RKO (cell line): ENCODE measurements around the gene MVB12B.
A peak's percentile ranks its signal among the peaks of the same experiment; 100 is the strongest.

Experiments used
- DNase-seq: peaks from one replicate; pipeline ENCODE4 v3.0.0-alpha.2; 2016; ENCODE audit warnings: low spot score

The MVB12B gene

DNA sequence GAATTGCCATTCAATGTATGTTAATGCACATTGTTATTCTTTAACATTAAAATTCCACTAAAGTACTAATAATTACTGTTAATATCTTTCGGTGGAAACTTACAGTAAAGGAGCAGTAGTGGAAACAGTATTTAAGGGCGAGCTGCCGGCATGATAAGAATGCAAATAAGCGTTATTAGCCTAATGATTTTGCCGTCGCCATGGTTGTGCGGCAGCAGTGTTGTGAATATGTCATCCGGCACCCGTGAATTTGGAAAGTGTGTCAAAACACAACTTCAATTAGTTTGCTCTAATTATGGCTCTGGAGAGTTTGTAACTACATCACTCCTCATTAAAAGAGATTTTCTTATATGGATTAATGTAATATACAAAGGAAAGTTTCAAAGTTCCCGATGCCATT, 81.4 kb downstream of the MVB12B start:
- DNase-seq: no peak

DNA sequence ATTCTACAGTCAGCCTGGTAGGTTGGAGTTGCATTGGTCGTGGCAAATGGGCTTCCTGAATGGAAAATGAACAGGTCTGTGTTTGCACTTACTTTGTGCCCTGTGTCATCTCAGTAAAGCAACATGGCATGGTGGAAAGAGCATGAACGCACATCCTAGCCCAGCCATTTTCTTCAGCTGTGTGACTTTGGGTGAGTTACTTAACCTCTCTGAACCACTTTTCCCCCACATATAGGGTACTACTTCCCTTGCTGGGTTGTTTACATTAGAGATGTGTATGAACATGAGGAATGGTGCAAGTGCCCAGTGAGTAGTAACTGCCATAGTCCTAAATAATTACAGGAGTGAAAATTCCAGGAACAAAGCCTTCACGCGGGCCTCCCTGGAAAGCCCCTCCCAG, 83.6 kb downstream of the MVB12B start:
- no peak for DNase-seq

DNA sequence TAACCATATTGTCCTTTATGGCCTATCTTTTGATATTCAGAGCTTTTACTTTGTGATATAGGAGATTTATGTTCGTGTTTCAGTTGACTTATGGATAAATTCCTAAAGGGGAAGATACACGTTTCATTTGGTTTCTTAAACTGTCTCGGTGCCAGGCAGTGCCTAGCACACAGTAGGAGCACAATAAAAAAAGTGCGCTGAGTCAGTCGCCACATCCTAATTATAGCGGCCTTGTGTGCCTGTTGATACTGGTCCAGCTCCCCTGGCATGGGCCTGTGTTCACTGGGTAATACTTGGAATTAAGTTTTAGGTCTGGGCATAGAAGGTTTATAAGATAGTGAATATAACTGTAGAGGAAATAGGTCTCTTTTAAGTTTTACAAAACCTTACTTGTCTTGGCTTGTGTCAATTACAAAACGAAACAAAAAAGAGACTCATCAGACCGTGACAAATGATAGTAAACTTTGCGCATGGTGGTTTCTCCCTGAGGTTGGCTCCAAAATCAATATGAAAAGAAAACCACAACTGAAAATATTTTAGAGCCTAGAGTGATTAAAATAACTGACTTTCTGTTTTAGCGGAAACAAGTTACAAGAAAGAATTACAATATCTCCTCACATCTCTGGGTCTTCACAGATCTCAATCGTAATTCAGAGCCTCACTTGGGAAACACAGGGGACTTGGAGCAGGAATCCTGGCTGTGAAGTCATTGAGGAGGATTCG, 84.8 kb downstream of the MVB12B start:
- no peak for DNase-seq

DNA sequence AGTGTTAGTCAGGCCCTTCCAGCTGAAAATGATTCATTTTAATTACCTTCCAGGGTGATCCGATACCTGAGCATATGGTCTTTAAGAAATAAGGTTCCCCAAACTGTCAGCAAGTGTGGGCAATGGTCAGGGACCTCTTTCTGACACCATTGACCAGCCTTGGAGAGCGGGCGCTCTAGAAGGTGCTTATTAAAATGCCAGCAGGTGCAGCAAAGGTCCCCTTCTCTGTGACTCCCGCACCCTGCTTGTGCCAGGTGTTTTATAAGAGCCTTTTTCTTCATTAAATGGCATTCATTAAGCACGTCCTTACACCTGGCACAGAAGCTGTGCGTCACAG, 85.3 kb downstream of the MVB12B start:
- no peak for DNase-seq

DNA sequence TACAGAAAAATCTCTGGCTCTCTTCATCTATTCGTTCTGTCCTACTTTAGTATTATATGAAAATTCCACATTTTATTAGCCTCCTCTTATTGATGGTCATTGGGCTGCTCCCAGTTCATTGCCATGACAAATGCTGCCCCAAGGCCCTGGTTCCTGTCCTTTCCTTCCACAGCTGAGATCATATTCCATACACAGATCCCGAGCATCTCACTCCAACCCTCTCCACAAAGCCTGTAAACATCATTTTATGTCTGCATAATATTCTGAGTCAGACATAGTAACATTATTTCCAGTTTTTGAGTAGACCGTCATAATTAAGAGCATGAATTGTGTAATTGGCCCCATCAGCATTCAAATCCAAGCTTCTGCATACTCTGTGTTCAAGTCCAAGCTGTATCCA, 86.3 kb downstream of the MVB12B start:
- no peak for DNase-seq

DNA sequence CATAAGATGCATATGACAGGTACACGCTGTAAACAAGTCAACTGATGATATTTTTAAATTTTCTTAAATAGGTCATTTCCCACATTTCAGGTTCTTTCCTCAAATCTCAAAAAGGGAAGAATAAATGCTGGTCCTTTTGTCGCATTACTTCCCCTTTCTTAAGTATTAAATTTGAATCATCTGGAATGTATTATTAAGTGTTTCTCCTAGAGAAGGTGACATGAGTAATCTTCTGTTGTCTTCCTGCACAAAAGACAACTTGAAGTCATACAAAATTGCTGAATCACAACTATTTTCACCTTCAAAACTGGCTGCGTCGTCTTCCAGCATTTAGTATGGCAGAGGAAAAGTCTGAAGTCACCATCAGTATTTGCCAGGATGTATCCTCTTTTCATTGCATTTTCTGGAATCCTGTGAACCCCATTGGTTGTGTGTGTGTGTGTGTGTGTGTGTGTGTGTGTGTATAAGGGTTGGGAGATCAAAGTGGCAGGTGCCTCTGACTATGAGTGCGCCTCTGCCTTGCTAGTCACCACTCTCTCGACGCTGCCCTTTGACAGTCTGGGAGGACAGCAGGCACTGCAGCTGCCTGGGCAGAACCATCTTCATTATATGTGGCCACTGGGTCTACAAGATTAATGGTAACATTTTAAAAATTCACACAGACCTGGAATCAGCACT, 86.9 kb downstream of the MVB12B start:
- DNase-seq: no peak

DNA sequence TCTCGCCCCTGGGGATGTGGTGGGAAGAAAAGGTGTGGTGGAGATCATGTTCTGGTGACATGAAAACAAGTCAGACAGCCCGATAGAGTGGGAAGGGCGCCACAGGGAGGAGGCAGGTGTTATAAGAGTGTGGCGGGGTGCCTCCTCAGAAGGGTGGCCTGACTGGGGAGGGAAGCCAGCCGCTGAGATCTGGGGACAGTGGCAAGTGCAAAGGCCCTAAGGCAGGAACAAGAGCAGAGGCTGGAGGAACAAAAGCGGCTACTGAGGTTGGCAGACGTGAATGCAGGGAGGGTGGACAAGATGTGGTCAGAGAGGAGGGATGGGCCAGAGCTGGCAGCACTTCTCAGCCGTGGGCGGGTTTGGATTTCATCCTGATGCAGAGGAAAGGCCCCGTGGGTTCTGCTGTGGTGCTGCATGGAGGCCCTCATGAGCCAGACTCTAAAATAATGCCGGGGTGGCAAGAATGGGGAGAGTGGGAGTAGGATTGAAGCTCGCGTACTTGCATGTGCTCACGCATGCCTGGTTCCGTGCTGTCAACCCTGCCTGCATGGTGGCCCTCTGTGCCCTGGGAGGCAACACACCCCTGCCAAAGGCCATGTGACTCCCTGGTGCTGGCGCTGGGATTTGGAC, 89.2 kb downstream of the MVB12B start:
- no peak for DNase-seq

DNA sequence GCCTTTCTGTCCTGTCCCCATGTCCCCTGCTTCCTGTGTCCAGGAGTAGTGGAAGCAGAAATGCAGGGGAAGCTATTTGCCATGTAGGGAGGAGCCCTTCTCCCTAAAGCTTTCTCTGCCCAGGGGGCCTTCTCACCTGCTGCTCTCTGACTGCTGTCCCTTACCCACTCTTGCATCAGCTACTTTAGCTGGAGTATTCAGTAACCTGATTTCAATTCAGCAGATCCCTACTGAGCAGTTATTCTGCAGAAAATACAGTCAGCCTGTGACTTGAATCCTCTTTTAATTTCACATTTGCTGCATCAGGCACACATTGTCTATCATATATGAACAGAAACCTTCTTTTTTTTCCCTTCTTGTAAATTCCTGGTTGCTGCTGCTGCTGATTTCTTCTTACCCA, 90.4 kb downstream of the MVB12B start:
- DNase-seq: no peak

DNA sequence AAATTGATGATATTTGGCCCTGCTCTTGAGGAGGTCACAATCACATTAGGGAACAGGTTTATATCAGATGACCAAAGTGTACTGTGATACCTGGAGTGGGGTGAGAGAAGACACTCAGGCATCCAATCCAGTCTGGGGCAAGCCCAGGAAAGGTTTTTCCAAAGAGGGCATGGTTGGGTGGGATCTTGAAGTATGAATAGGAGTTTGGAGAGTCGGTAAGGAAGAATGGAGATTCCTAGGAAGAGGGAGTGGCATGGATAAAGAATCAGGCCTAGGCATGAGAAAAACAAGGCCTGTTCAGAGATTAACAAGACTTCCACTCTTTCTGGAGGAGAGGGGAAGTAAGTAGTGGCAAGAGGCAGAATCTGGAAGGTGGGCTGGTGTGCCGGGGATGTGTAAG, 91.1 kb downstream of the MVB12B start:
- no peak for DNase-seq

DNA sequence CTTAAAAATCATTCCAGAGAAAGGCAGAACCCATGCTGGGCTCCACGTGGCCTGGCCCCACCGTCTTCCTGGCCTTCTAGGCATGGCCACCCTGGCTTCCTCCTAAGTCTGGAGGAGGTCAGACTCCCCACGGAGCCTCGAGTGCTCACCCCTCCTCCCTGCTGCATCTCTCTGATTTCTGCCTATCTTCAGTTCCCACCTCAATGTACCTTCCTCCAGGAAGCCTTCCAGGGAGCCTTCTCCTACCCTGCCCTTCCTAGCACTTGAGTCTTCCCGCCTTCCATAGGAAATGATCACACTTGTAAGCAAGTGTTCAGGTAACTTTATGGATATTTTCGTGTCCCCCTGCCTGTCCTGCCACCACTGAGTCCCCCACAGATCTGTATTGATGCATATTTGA, 92.0 kb downstream of the MVB12B start:
- DNase-seq: no peak

DNA sequence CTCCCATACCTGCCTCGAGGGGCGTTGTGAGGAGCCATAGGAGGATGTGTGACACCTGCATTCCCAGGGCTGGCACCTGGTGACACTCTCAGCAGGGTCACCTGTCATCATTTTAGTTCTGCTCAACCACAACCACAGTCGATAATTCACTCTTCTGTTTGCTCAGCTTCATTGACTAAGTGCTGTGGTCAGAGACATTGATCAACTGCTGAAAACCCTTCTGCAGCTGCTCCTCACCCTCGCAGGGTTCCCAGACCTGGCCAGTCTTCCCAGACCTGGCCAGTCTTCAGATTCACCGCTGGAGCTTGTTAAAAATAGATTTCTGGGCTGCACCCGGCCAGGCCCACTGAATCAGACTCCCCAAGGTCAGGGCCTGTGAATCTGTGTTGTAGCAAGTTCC, 92.8 kb downstream of the MVB12B start:
- no peak for DNase-seq

DNA sequence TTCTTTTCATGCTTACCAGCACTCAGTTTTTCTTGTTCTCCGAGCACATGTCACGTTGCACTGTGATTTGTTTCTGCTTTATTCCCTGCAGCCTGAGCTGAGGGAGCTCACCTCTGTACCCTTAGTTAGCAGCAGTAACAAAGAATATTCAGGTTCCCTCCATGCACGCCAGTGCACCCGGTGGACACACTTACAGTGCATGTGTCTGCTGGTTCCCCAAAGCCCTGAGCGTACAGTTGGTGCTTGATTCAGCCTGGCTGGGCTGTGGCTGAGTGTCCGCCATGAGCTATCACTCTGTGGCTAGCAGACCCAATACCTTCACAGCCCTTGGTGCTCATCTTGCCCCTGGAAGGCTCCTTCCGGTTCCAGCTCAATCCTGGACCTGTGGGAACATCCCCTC, 93.5 kb downstream of the MVB12B start:
- DNase-seq: no peak

DNA sequence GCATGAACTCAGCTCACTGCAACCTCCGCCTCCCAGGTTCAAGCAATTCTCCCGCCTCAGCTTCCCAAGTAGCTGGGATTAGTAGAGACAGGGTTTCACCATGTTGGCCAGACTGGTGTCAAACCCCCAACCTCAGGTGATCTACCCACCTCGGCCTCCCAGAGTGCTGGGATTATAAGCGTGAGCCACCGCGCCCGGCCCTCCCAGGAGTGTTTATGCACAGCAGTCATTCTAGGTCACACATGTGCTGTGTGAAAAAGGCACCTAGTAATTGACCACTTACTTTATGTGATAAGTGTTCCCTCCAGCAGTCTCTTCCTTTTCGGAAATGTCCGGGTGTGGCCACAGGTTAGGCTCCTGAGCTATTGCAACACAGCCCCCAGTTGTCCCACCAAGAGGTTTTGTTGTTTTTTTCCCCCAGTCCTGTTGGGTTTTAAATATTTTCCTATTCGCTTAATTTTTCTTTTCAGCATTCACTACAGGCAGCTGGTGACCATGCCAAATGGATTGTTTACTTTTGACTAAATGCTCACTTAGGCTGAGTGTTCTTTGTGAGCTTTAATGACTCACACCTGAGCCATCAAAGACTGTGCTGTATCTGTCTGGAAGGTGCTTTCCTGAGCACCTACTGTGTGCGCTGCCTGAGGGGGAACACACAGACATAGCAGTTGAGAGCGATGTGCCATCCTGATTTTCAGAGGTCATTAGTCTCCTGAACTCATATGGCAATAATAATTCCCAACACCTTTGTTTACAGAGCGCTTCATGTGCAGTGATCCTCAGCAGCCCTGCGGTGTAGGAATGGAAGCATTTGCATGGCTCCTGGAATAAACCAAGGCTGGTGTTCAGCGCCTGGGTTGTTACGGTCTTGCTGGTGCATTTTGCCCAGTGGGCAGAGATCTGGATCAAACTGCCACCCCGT, 94.3 kb downstream of the MVB12B start:
- DNase-seq: peak; percentile 54

DNA sequence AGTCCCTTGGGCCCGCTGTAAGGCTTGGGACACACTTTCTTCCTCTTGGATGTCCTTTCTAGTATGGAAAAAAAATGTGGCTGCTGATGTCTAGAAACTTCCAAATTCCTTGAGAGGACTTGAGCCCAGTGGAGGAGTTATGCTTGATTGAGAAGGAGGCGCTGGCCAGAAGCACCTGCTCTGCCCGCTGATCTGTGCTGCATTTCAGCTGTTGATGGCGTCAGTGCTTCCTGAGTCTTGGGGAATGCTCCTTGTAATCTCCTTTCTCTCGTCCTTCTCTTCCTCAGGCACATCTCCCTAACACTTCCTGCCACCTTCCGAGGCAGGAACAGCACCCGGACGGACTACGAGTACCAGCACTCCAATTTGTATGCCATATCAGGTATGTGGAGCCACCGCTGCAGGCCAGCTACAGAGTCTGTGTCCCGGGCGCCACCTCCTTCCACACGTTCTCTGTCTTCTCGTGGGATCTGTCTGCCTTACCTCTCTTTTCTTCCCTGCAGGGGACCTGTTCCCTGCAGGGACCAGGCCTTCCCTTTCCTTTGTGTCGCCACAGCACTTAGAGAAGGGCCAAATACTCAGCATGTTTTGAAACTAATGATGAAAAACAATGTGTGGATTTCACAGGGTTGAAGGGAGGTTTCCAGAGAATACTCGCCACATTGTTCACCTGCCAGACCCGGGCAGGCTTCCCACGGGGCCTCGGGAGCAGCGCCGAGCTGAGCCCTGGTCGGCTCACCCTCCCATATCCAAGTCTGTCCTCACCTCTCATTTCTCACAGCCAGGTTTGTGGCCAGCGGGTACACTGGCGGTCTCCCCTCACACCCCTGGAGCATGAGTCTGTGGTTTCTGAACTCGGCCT, 95.2 kb downstream of the MVB12B start:
- DNase-seq: no peak

DNA sequence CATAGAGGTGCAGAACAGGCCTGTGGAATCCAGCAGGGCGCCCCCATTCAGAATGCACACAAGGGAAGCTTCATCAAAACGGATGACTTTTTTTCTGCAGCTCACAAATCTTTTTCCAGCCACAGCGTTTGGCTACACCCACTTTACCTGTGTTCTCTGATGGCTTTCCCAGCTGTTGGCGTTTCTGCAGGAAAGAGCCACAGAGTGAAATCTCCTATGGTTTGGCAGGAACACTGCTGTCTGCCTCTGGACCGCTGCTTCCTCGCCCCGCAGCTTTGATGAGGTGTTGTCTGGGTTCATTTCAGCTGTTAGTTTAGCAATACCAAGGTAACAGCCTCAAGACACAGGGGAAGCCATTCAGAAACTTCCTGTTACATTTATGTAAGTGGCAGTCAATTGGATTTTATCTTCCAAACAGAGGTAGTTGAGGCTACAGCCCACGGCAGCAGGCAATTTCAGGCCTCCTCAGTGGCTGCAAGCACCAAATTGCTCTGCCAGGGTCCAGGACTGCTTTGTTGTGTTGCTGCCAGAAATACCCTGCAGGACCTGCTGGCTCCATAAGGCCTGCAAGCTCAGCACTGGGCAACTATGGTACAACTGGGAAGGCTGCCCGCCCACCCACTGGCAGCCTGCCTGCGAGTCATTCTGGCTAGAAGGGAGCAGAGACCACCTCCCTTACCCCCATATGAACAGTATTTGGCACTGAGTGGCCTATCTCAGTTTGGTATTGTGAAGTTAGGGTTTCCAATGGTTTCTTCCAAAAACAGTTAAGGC, 96.7 kb downstream of the MVB12B start:
- no peak for DNase-seq

DNA sequence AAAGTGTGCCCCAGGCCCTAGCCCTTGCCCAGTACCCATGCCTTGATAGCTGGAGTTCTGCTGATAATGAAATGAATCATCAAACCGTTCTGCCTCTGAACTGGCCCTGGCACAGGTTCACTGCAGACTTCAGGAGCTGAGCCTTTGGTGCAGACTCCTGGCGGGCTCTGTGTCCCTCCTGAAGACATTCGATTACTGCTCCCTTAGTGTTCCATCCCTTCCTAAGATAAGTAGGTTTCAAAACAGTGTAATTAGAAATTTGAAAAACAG, 97.2 kb downstream of the MVB12B start:
- no peak for DNase-seq

DNA sequence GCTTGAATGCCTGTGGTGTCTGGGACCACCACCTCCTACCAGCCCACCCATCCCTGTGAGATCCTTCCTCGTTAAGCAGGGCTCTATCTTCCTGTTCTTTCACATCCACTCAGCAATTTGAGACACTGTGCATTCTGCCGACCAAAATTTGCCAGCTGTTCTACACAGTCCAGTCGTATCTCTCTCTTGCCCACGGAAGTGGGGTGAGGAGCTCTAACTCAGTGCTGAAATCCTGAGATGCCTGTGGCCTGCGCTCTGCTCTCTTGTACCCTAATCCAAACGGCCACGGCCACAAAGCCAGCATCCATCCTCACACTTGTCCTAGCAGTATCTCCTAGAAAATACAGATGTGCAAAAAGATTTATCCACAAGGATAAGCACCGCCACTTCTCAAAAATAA, 97.9 kb downstream of the MVB12B start:
- no peak for DNase-seq

DNA sequence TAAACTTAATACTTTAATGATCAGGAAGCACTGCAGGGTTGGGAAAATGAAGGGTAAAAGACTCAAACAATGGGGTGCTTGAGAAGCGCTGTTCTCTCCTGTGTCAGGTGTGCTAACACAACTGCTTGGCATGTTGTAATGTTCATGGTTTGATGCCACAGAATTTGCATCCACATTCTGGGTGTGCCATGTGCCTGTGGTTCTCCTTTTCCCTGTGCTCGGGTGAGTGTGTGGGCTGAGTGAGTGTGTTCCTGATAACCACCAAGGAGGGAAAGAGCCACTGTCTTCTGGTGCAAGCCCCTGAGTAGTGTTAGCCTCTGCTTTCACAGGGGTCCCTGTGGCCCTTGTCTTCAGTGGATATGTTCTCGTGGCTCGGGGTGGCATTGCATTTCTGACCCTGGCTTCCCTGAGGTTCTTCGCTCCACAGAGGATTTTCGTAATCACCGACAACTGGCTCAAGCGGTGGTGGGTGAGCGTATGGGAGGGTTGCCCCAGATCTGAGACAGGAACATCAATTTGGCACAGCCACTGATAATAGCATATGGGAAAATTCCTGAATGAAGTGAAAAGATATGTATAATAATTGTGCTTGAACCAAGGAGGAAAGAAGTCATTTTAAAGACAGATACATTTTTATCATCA, 102.0 kb downstream of the MVB12B start:
- DNase-seq: no peak

DNA sequence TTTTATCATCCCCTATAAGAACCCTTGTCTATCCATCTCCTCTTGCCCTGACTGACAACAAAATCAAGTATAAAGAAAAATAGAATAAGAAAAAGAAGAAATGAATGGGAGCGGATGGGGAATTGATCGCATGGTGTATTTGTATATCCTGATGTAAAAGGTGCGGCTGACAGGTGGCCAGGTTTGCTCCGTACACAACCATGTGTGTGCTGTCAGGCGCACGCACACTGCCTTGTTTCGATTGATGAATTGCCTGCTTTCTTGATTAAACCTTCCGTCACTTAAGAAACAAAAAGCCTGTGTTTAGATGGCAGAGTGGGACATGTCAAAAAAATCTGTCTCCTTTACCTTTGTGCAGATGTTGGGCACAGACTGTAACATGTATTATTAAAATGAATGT, 102.6 kb downstream of the MVB12B start:
- DNase-seq: no peak

DNA sequence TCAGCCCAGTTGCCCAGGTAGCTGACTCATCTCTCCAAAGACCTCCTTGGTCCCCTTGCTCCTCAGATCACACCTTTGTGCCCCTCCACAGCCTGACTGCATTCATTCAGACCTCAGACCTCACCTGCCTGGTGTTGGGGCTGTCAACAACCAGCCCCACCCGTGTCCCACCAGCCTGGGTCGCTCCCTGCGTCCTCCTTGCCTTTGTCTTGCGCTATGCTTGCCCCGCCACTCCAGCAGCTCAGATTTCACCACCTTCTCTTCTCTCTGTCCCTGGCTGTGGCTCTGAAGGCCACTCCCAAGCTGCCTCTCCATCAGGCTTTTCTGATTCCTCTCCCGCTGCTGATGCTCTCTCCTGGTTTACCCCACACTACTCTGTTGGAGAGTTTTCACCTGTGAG, 103.5 kb downstream of the MVB12B start:
- DNase-seq: no peak
